ENCODE measurements around the gene GARS1. TPM values are rescaled to one million over a fixed set of nuclear protein-coding genes. Genes with fewer than 3 reads are reported as not detected.

GARS1 gene
- total and polyA plus RNA-seq, 8 donors, result 71.2 to 131 (median 78.8) TPM

DNA sequence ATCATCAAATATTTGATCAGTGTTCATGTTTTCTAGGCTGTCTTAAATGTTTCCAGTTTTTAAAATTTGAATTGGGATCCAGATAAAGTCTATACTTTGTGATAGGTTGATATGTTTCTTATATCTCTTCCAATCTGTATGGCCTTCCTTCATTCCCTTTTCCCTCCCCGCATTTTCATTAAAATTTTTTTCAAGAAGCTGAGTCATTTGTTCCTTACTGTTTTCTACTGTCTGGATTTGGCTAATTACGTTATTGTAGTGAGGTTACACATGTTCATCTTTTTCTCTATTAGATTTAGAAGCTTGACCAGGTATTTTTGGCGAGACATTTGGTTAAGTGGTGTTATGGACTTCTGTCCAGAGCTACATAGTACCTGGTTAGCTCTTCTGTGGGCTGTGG, 11.2 kb downstream of the GARS1 start:
- Histone ChIP-seq H3K9me3 (no peaks in the 10 kb centered on the region), H3K36me3 (peaks cover 0 to 99% of the 10 kb centered on the region in 2 donors), H3K4me3 (no peak overlapping the region), H3K27ac (no peak overlapping the region), H3K4me1 (no peaks in the 10 kb centered on the region), H3K27me3 (no peaks in the 10 kb centered on the region)
- TF ChIP-seq, protein P1, sequence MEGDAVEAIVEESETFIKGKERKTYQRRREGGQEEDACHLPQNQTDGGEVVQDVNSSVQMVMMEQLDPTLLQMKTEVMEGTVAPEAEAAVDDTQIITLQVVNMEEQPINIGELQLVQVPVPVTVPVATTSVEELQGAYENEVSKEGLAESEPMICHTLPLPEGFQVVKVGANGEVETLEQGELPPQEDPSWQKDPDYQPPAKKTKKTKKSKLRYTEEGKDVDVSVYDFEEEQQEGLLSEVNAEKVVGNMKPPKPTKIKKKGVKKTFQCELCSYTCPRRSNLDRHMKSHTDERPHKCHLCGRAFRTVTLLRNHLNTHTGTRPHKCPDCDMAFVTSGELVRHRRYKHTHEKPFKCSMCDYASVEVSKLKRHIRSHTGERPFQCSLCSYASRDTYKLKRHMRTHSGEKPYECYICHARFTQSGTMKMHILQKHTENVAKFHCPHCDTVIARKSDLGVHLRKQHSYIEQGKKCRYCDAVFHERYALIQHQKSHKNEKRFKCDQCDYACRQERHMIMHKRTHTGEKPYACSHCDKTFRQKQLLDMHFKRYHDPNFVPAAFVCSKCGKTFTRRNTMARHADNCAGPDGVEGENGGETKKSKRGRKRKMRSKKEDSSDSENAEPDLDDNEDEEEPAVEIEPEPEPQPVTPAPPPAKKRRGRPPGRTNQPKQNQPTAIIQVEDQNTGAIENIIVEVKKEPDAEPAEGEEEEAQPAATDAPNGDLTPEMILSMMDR (IDR thresholded peaks at IDR 0.05), result no peak
- ATAC-seq (no peak), DNase-seq (no peak)
- intact Hi-C loops (cut with DNase I), result no loop called here

DNA sequence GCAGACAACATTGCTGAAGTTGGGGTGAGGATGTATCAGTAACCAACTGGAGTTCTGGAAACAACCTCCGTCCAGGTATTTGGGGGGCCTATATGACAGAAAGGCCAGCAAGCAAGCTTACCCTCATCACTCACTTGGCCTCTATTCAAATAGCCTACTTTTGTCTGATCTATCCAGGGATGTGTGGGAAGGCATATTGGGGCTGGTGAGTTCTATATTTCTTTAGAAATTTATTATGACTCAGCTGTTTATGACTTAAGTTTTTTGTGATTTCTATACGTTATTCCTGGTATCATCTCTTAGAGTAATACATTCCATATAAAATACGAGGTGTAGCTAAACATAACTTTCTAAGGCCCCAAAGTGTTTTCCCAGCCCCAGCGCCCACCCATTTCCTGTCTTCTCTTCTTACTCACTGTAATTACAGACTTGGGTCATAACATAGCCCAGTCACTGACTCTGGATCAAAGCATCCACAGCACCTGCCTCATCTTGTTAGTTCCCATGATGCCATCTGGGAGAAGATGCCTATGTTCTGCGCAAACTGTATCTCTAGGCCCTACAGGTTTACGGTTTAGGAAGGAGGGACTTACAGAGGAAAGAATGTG, 18.1 kb downstream of the GARS1 start:
- no peak for ATAC-seq
- intact Hi-C loops (cut with DNase I), result no loop called here
- no peak for DNase-seq
- Histone ChIP-seq H3K4me3 (no peak overlapping the region), H3K9me3 (no peaks in the 10 kb centered on the region), H3K36me3 (peaks cover 0 to 98% of the 10 kb centered on the region in 2 donors), H3K4me1 (no peaks in the 10 kb centered on the region), H3K27ac (no peak overlapping the region), H3K27me3 (no peaks in the 10 kb centered on the region)
- TF ChIP-seq, protein P1 (IDR thresholded peaks at IDR 0.05), result no peak

DNA sequence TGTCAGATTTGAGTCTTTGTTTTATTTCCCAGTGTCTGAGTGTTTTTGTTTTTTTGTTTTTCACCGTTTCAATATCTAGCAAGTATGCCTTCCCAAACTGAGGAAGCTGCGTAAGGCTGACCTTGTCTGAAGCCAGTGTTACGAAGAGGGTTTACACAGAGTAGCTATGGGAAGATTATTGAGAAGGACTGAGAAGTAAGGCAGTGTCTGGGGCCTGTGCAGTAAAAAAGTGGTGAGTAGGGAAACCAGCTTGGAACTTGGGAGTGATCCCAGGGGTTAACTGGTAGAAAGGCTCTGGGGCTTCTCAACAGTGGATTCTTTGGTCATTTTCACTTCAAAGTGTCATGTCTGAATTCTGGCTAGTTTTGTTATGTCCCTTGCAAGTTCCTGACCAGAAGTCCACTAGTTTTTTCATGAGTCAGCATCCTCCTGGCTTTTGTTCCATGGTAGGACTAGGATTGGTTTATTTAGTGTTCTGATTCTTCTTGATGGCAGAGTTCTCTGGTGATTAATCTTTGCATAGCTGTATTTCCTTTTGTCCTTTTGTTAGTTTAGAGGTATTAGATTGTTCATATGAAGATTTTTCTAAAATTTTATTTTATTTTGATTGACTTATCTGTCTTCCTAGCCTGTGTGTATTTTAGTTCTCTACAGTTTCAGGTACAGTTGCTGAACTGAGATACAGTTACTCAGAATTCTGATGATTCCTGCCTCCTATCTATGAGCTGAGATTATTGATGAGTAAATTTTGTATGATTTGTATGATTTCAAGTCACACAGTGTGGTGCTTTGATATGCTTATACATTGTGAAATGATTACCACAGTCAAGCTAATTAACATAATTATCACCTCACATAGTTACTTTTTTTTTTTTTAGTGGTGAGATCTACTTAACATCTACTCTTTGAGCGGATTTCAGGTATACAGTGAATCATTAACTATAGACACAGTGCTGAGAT, 19.0 kb downstream of the GARS1 start:
- no peaks in the 10 kb centered on the region for H3K9me3 ChIP-seq
- ATAC-seq, result no peak
- intact Hi-C loops (cut with DNase I), result no loop called here
- H3K27ac ChIP-seq, result no peak overlapping the region
- H3K4me3 ChIP-seq, result no peak overlapping the region
- TF ChIP-seq, protein P1 (IDR thresholded peaks at IDR 0.05), result no peak
- no peak for DNase-seq
- peaks cover 0 to 99% of the 10 kb centered on the region in 2 donors for H3K36me3 ChIP-seq
- no peaks in the 10 kb centered on the region for H3K4me1 ChIP-seq
- no peaks in the 10 kb centered on the region for H3K27me3 ChIP-seq

DNA sequence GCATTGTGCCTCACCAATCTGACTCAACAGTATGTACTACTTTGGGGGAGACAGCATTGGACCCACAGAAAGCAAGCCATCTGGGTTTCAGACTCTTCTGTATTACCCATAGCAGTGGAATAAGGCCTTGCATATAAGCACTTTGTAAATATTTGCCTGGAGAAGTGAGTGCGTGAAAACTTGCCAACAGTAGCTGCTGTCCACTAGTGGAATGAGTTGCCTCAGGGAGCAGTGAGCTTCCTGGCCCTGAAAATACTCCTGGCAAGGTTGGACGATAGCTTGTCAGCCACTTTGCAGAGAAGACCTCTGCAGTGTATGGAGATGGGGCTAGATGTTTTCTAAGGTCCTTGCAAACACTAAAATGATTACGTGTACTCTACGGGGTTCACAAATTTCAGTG, 21.6 kb downstream of the GARS1 start:
- no peaks in the 10 kb centered on the region for H3K4me1 ChIP-seq
- TF ChIP-seq, protein P1 (IDR thresholded peaks at IDR 0.05), result no peak
- H3K9me3 ChIP-seq, result no peaks in the 10 kb centered on the region
- H3K27me3 ChIP-seq, result no peaks in the 10 kb centered on the region
- H3K36me3 ChIP-seq, result peaks cover 0 to 99% of the 10 kb centered on the region in 2 donors
- no peak overlapping the region for H3K27ac ChIP-seq
- DNase-seq, result no peak
- ATAC-seq, result peak; percentile 92
- no peak overlapping the region for H3K4me3 ChIP-seq
- intact Hi-C loops (cut with DNase I), result no loop called here

DNA sequence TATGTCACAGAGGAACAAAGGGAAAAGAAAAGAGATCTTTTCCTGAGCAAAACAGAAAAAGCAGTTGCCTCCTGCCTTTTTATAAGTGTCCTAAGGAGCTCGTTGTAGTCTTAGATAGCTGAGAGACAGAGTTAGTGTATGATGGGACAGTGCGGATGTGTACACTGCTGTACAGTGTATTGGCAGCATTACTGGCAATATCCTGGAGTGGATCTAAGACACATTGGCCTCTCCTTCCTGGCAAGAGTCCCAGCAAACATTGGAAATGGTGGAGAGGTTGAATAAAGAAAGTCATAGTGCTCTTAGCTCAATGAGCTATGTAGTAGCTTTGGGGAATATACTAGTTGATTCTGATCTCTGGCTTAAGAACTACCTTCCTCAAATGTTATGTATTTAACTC, 22.7 kb downstream of the GARS1 start:
- Histone ChIP-seq H3K27ac (no peak overlapping the region), H3K4me1 (no peaks in the 10 kb centered on the region), H3K4me3 (no peak overlapping the region), H3K27me3 (no peaks in the 10 kb centered on the region), H3K9me3 (no peaks in the 10 kb centered on the region), H3K36me3 (peaks cover 0 to 99% of the 10 kb centered on the region in 2 donors)
- TF ChIP-seq, protein P1 (IDR thresholded peaks at IDR 0.05), result no peak
- ATAC-seq, result peak; percentile 80
- intact Hi-C loops (cut with DNase I), result no loop called here
- DNase-seq, result no peak

All from left lung (tissue), 10 donors.